ENCODE results near the gene CHAC1. TPM values are rescaled to one million over a fixed set of nuclear protein-coding genes. Genes with fewer than 3 reads are reported as not detected.

CHAC1 gene
- total RNA-seq, 1 experiment from 2014 or later = 48.7 TPM

- Histone ChIP-seq H2BK12ac (ENCODE audit: insufficient read length, low read depth, low read length) (no peak overlapping the region), H4K5ac (ENCODE audit: insufficient read length, low read depth, low read length) (no peak overlapping the region), H2BK5ac (ENCODE audit: insufficient read length, low read length) (no peak overlapping the region), H3K23me2 (ENCODE audit: insufficient read length, low read depth, low read length, poor library complexity, severe bottlenecking) (no peaks in the 10 kb centered on the region), H3K4me2 (ENCODE audit: insufficient read depth, insufficient read length, low read length) (no peak overlapping the region), H3K27me3 (ENCODE audit: insufficient read depth, low read length) (no peaks in the 10 kb centered on the region), H3K9me3 (ENCODE audit: control insufficient read depth, low read depth, low read length) (no peaks in the 10 kb centered on the region), H3K9ac (ENCODE audit: extremely low read depth, insufficient read length, low read length) (no peak overlapping the region), H2AFZ (ENCODE audit: low read length) (no peak overlapping the region), H3K18ac (ENCODE audit: insufficient read length, low read depth, low read length) (peak overlapping the region; percentile 73), H2BK20ac (ENCODE audit: low read depth, low read length, poor library complexity, severe bottlenecking) (no peak overlapping the region), H3K4me1 (ENCODE audit: insufficient read depth, low read length) (no peaks in the 10 kb centered on the region), H3K27ac (ENCODE audit: insufficient read length, low read depth, low read length) (no peak overlapping the region), H3K4ac (ENCODE audit: low read depth, low read length) (no peak overlapping the region), H3T11ph (ENCODE audit: low read length) (no peak overlapping the region), H4K8ac (replicated peaks; ENCODE audit: insufficient read length, low read depth, low read length) (no peak overlapping the region), H3K79me2 (ENCODE audit: insufficient read depth, low read length) (no peaks in the 10 kb centered on the region), H3K23ac (ENCODE audit: insufficient read length, low read depth, low read length) (no peak overlapping the region), H3K56ac (ENCODE audit: insufficient read length, low read depth, low read length) (no peak overlapping the region), H3K79me1 (ENCODE audit: insufficient read depth, low read depth, low read length, poor library complexity, severe bottlenecking) (no peaks in the 10 kb centered on the region), H2AK5ac (ENCODE audit: insufficient read length, low read length) (no peak overlapping the region), H3K14ac (ENCODE audit: insufficient read depth, low read length) (no peak overlapping the region), H4K91ac (ENCODE audit: insufficient read length, low read depth, low read length) (no peak overlapping the region), H2BK120ac (ENCODE audit: low read depth, low read length, poor library complexity, severe bottlenecking) (no peak overlapping the region), H4K20me1 (ENCODE audit: control insufficient read depth, insufficient read depth, insufficient read length) (no peaks in the 10 kb centered on the region), H2BK15ac (ENCODE audit: low read depth, low read length) (no peak overlapping the region)
- Mint-ChIP-seq H3K36me3 (ENCODE audit: insufficient read depth in 1 of 3, low read depth in 3 of 3) (no peaks in the 10 kb centered on the region; a peak in 1 of 7 replicates), H3K27me3 (ENCODE audit: low read depth) (peaks cover 22% of the 10 kb centered on the region), H3K4me3 (no peak overlapping the region), H3K27ac (0 out of 7 replicates have a peak overlapping the region, but pooled peaks of 1 of the 3 experiments have one; percentile 15), H3K4me1 (peaks cover 24 to 43% of the 10 kb centered on the region in 2 experiments), H3K9me3 (no peaks in the 10 kb centered on the region)
- no peak for TF ChIP-seq CTCF (conservative IDR thresholded peaks at IDR 0.05)
- no peak for DNase-seq
- WGBS (ENCODE audit: extremely low coverage, insufficient read length, low lambda C conversion rate) = no CpG with 5 or more reads among the region's 2 CpGs
Measured at GRCh38 chr15:40911693-40912092, 41.6 kb upstream of the CHAC1 start.

Measured in H9 (cell line).